K562 (cell line): ENCODE measurements around the gene HNF4A. TPM values are rescaled to one million over a fixed set of nuclear protein-coding genes. Genes with fewer than 3 reads are reported as not detected.

Source experiments
- ATAC-seq: fragments of 200-7000 bp; cut with Tn5 transposase; 3 replicates; pipeline ENCODE4 v1.9.1; 2020; ENCODE audit warnings: moderate library complexity
- BruUV-seq: library from RNA; stranded (reverse); fragments of 400-500 nt; replicated peaks from 2 replicates; lab custom pipeline; 2021; lab: Mats Ljungman, UMichigan
- CTCF ChIA-PET: fragments of 300-600 bp; formaldehyde crosslinking; extraction: SDS; loops from one replicate; lab custom pipeline; 2021; ENCODE audit warnings: low intra/inter-chr PET ratio; lab: Yijun Ruan, JAX
- POLR2A ChIA-PET: fragments of 300-600, 350-650 bp; sonication (Branson Sonifier 250); formaldehyde crosslinking; extraction: SDS; loops from one replicate; lab custom pipeline; 2021; ENCODE audit warnings: antibody characterized with exemption, inconsistent platforms; lab: Yijun Ruan, JAX
- DNase-seq, 4 experiments: peaks; one replicate each; pipeline versions ENCODE4 v3.0.0 to v3.0.0-alpha.2; 2011 to 2018; ENCODE audit warnings: low spot score in 3 of 4, mixed read lengths in 3 of 4; ENCODE audit errors: extremely low read depth in 1 of 4
- FAIRE-seq: peaks from 2 replicates; lab custom pipeline; 2011; peaks lifted over from hg19 to GRCh38; lab: Jason Lieb, UNC
- H2AFZ ChIP-seq: 2 replicates; pipeline ENCODE4 v1.6.0; 2011; ENCODE audit warnings: low read depth, low read length, control low read depth, inconsistent platforms
- H3K27ac ChIP-seq: fragments of 200-600 bp; 3 replicates; pipeline ENCODE4 v1.8.0; 2011; ENCODE audit warnings: low read depth, mild to moderate bottlenecking, control low read depth, inconsistent platforms, low read length, moderate library complexity, mixed read lengths; ENCODE audit errors: extremely low read depth
- H3K27me3 ChIP-seq, 2 experiments: fragments of 300-600 bp in 1 of 2; 2 replicates in 1 of 2; 3 replicates in 1 of 2; pipeline versions ENCODE4 v1.6.0 to v1.8.0; 2011; ENCODE audit warnings: inconsistent platforms in 2 of 2, low read length in 2 of 2, mild to moderate bottlenecking in 1 of 2, mixed read lengths in 1 of 2, moderate library complexity in 1 of 2; ENCODE audit not compliant: control insufficient read depth in 2 of 2, insufficient read depth in 2 of 2
- H3K36me3 ChIP-seq: fragments of 300-600 bp; 3 replicates; pipeline ENCODE4 v1.8.0; 2011; ENCODE audit warnings: mild to moderate bottlenecking, low read length, inconsistent platforms; ENCODE audit not compliant: control insufficient read depth, insufficient read depth
- H3K4me1 ChIP-seq, 2 experiments: fragments of 200-600 bp in 1 of 2; replicated peaks in 1 of 2; 2 replicates in 1 of 2; 3 replicates in 1 of 2; pipeline versions ENCODE4 v1.5.1 to v1.8.0; 2011; ENCODE audit warnings: inconsistent platforms in 2 of 2, low read length in 2 of 2, mild to moderate bottlenecking in 1 of 2, mixed read lengths in 1 of 2, moderate library complexity in 1 of 2; ENCODE audit not compliant: control insufficient read depth in 2 of 2, insufficient read depth in 2 of 2
- H3K4me2 ChIP-seq: 2 replicates; pipeline ENCODE4 v1.6.1; 2011; ENCODE audit warnings: low read length, control low read depth, inconsistent platforms, mixed read lengths; ENCODE audit not compliant: insufficient read depth
- H3K4me3 ChIP-seq: fragments of 200-600 bp; sonication (generic), shearing (Covaris generic); 2 replicates; pipeline ENCODE4 v1.5.1; 2016; ENCODE audit warnings: control low read depth, inconsistent platforms
- H3K79me2 ChIP-seq: fragments of 200-600 bp; 3 replicates; pipeline ENCODE4 v1.8.0; 2011; ENCODE audit warnings: low read length, inconsistent platforms; ENCODE audit not compliant: control insufficient read depth, insufficient read depth
- H3K9ac ChIP-seq, 2 experiments: 2 replicates each; pipeline versions ENCODE4 v1.6.0 to v1.6.1; 2011; ENCODE audit warnings: low read depth in 2 of 2, low read length in 2 of 2, control low read depth in 1 of 2, inconsistent platforms in 1 of 2, mild to moderate bottlenecking in 1 of 2, mixed read lengths in 1 of 2; ENCODE audit not compliant: insufficient read depth in 1 of 2
- H3K9me1 ChIP-seq: one replicate; pipeline ENCODE4 v1.6.0; 2011; ENCODE audit warnings: inconsistent platforms, mild to moderate bottlenecking, low read length, moderate library complexity; ENCODE audit not compliant: control insufficient read depth, insufficient read depth
- H3K9me3 ChIP-seq: replicated peaks from 2 replicates; pipeline ENCODE4 v1.5.1; 2011; ENCODE audit warnings: low read depth, low read length, inconsistent platforms; ENCODE audit not compliant: control insufficient read depth, insufficient read depth
- H4K20me1 ChIP-seq: replicated peaks from 2 replicates; pipeline ENCODE4 v1.6.1; 2011; ENCODE audit warnings: low read length, inconsistent platforms, mixed read lengths; ENCODE audit not compliant: control insufficient read depth, insufficient read depth
- BCOR ChIP-seq: fragments of 450-650 bp; IDR thresholded peaks from 2 replicates; pipeline ENCODE4 v1.6.1; 2016
- JUN ChIP-seq, 2 experiments: sonication (generic) in 1 of 2; formaldehyde crosslinking in 1 of 2; IDR thresholded peaks; 2 replicates each; pipeline versions ENCODE4 v1.6.1 to v1.8.0; 2012 to 2022; ENCODE audit warnings: borderline replicate concordance in 2 of 2, mild to moderate bottlenecking in 2 of 2, improper control_type of control experiment in 1 of 2, low read depth in 1 of 2, low read length in 1 of 2, missing genetic modification reagents in 1 of 2
- KDM1A ChIP-seq, 2 experiments: fragments of 450-650 bp; IDR thresholded peaks; 2 replicates each; pipeline ENCODE4 v1.6.1; 2016; ENCODE audit warnings: mild to moderate bottlenecking in 2 of 2
- POLR3A ChIP-seq: IDR thresholded peaks from 2 replicates; pipeline ENCODE4 v1.6.1; 2011; ENCODE audit warnings: borderline replicate concordance, mild to moderate bottlenecking, moderate library complexity; ENCODE audit not compliant: insufficient read length, insufficient read depth; ENCODE audit errors: extremely low read depth
- RBM25 ChIP-seq: fragments of 200-400 bp; formaldehyde crosslinking; IDR thresholded peaks from 2 replicates; pipeline ENCODE4 v1.6.1; 2018; ENCODE audit warnings: low read length, low read depth, moderate library complexity; ENCODE audit not compliant: severe bottlenecking
- RCOR1 ChIP-seq, 2 experiments: IDR thresholded peaks; 2 replicates each; pipeline ENCODE4 v1.6.1; 2012; ENCODE audit warnings: low read depth in 2 of 2, low read length in 2 of 2, borderline replicate concordance in 1 of 2, improper control_type of control experiment in 1 of 2
- SMARCA5 ChIP-seq: fragments of 450-650 bp; IDR thresholded peaks from 2 replicates; pipeline ENCODE4 v1.6.1; 2016
- SRF ChIP-seq, 2 experiments: fragments of 250-450, 450-650 bp in 1 of 2; sonication (Bioruptor Pico) in 1 of 2; sonication (generic) in 1 of 2; formaldehyde crosslinking; IDR thresholded peaks; 2 replicates each; pipeline versions ENCODE4 v1.5.0 to v1.5.1; 2020 to 2022; ENCODE audit warnings: mild to moderate bottlenecking in 1 of 2, missing genetic modification reagents in 1 of 2
- TFAP4 ChIP-seq: sonication (generic); formaldehyde crosslinking; IDR thresholded peaks from 2 replicates; pipeline ENCODE4 v1.8.0; 2022; ENCODE audit warnings: missing genetic modification reagents, mild to moderate bottlenecking, moderate library complexity, borderline replicate concordance
- ZC3H8 ChIP-seq: fragments of 450-650 bp; IDR thresholded peaks from 2 replicates; pipeline ENCODE4 v1.6.1; 2017
- ZFP36 ChIP-seq: fragments of 150-350 bp; IDR thresholded peaks from 2 replicates; pipeline ENCODE4 v1.6.1; 2018; ENCODE audit warnings: low read length, low read depth; ENCODE audit not compliant: partially characterized antibody
- WGBS: fragments of 100-300 bp; shearing (Covaris generic); methylation state at CpG from one replicate; pipeline ENCODE4 v1.1.6; 2016; ENCODE audit warnings: low coverage, mixed read lengths; ENCODE audit not compliant: insufficient coverage; ENCODE audit errors: missing lambda C conversion rate; 5-methylcytosine and 5-hydroxymethylcytosine counted together
- in situ Hi-C: fragments of 300-500 bp; cut with MboI; formaldehyde crosslinking; loops from 4 replicates; pipeline ENCODE4 v1.15.0; 2018; ENCODE audit warnings: inconsistent platforms, mixed read lengths
- intact Hi-C: fragments of 100-400 bp; cut with micrococcal nuclease; formaldehyde crosslinking; loops from 2 replicates; pipeline ENCODE4 v1.14.2; 2022
- polyA plus RNA-seq, 8 experiments: library from polyadenylated mRNA; depleted of rRNA in 4 of 8; stranded (reverse) in 5 of 8; unstranded in 3 of 8; fragments of >200 nt; fragmentation: Nextera tagmentation in 2 of 8; fragmentation: Illumina TruSeq in 1 of 8; extraction: Ambion mirVana in 2 of 8; extraction: Trizol in 1 of 8; gene quantifications; 2 replicates each; pipeline versions ENCODE4 v1.2.1 to v1.2.3, GENCODE V29; 2011 to 2014; ENCODE audit warnings: inconsistent platforms in 1 of 8, missing spikeins in 1 of 8
- total RNA-seq, 7 experiments: library from RNA; depleted of rRNA in 6 of 7; stranded (reverse); fragments of >200 nt in 6 of 7; fragmentation: Illumina TruSeq in 2 of 7; extraction: Trizol in 2 of 7; gene quantifications; 2 replicates each; pipeline versions ENCODE4 v1.2.1 to v1.2.3, GENCODE V29; 2011 to 2021; ENCODE audit warnings: low replicate concordance in 1 of 7

The HNF4A gene
- total and polyA plus RNA-seq, 9 of the 15 experiments (the other 6 are each of a cell fraction or from before 2014, with no cell fraction given) = 0.03 to 0.27 (median 0.08) TPM; not detected in 5

DNA sequence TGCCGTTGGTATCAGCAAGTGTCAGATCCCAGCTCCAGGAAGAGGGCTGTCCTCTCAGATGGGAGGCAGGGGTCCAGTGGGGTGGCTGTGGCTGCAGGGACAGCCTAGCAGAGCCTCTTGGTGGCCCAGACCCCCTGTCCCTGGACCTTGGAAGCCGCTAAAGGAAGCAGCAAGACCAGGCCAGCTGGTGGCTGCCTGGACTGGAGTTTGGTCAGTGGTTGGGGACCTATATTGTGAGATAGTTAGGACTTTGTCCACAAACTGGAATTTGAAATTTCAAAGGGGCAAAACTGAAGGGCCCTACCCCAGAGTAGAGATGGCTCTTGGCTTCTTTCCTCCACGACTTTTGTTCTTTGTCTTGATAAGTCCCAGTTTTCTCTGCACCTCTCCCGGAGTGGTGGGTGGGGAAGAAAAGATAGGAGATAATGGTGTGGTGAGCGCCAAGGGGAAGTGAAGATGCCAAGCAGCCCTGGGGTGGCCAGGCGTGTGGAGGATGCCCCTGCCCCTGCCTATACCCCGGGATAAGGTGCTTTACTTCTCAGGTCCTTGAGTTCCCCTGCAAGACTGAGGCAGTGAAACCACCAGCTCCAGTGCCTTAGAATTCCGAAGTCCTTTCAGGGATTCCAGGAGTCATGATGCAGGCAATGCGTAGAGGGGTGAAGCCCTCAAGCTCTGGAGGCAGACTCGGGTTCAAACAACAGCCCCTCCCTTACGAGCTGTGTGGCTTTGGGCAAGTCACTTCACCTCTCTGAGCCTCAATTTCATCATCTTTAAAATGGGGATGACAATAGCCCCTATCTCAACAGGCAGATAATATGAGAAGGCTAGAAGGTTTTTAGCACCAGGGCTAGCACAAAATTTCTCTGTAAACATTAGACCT is 40.2 kb downstream of the HNF4A start:
- Histone ChIP-seq H3K9ac (no peak overlapping the region; a peak in 1 of 4 replicates), H3K4me2 (no peak overlapping the region), H3K27ac (no peak overlapping the region), H4K20me1 (no peaks in the 10 kb centered on the region), H3K79me2 (no peaks in the 10 kb centered on the region), H3K4me3 (no peak overlapping the region), H3K27me3 (peaks cover 0 to 14% of the 10 kb centered on the region in 2 experiments; a peak in 2 of 5 replicates), H2AFZ (0 out of 2 replicates have a peak overlapping the region, but pooled peaks have one; percentile 14), H3K4me1 (peaks cover 19 to 28% of the 10 kb centered on the region in 2 experiments), H3K36me3 (no peaks in the 10 kb centered on the region), H3K9me3 (no peaks in the 10 kb centered on the region), H3K9me1 (no peaks in the 10 kb centered on the region)
- FAIRE-seq = peak; percentile 52
- TF ChIP-seq ZC3H8 (no peak), BCOR (peak; percentile 86), JUN (IDR thresholded peaks at IDR 0.05; ENCODE audit: borderline replicate concordance, low read depth, low read length) (no peak), JUN (CRISPR knock-in tag; IDR thresholded peaks at IDR 0.05; ENCODE audit: borderline replicate concordance) (no peak), POLR3A (no peak), ZFP36 (peak; percentile 82), SMARCA5 (peak; percentile 49; the same call in 1 of the 2 replicates), RCOR1 (IDR thresholded peaks at IDR 0.05; ENCODE audit: borderline replicate concordance in 1 of 2, low read depth in 2 of 2, low read length in 2 of 2) (0 out of 4 replicates have a peak, but pooled peaks of 1 of the 2 experiments have one; percentile 11), SRF (CRISPR knock-in tag; IDR thresholded peaks at IDR 0.05) (no peak), RBM25 (peak; percentile 89), TFAP4 (CRISPR knock-in tag) (peak; percentile 3; the same call in 1 of the 2 replicates), KDM1A (IDR thresholded peaks at IDR 0.05) (peak; percentile 33 to 46; a peak in 3 of 4 replicates)
- no peak for ATAC-seq
- intact Hi-C loops (no loop called here), in situ Hi-C loops (no loop called here)
- ChIA-PET CTCF (interaction anchor here (0.6 kb wide), 1 partner anchor 872 kb away, joined by 7 read pairs; no protein-coding TSS in a partner anchor), POLR2A (interaction anchor here (0.7 to 1.6 kb wide), 3 partner anchors 22 to 290 kb away, joined by 3 to 6 read pairs (median 3); no protein-coding TSS in a partner anchor)
- BruUV-seq = no TSS peak
- 16% methylated on average over 11 of the region's 11 CpGs for WGBS
- no peak for DNase-seq
